ENCODE data around the gene PTPRR.

- no peak for TF ChIP-seq MAZ (IDR thresholded peaks at IDR 0.05; ENCODE audit: borderline replicate concordance, low read depth, low read length)
- no peak for TF ChIP-seq EP300 (IDR thresholded peaks at IDR 0.05)
- TF ChIP-seq CTCF (IDR thresholded peaks at IDR 0.05), result no peak
- no peak for TF ChIP-seq CEBPB (IDR thresholded peaks at IDR 0.05)
- no peak for TF ChIP-seq MAX (IDR thresholded peaks at IDR 0.05)
- TF ChIP-seq REST (IDR thresholded peaks at IDR 0.05), result no peak
- TF ChIP-seq ZFP36 (IDR thresholded peaks at IDR 0.05; ENCODE audit: borderline replicate concordance, partially characterized antibody), result no peak
- TF ChIP-seq FOSL2 (IDR thresholded peaks at IDR 0.05), result no peak
- no peak for TF ChIP-seq FOSL2 (CRISPR knock-in tag; IDR thresholded peaks at IDR 0.05)
- no peak for TF ChIP-seq POLR2A (IDR thresholded peaks at IDR 0.05; ENCODE audit: low read length)
- TF ChIP-seq PBX3 (IDR thresholded peaks at IDR 0.05), result no peak
These were observed 168.2 kb downstream of the PTPRR start for GRCh38 chr12:70752327-70752726.
